NCI-H187 treated with DMSO at 0.1 percent for 48 hours (cell line): ENCODE results near the gene SLC12A4.
"Not testable (repeated sequence)": the region's sequence is repeated elsewhere in the genome, so short reads cannot be mapped to it uniquely, and the experiment has no call there.

Experiments
- DNase-seq: peaks from one replicate; lab custom pipeline; 2025; lab: John Stamatoyannopoulos, UW

The SLC12A4 gene

GRCh38 chr16:67926181-67926750 lies 42.2 kb downstream of the SLC12A4 start:
- no peak for DNase-seq

- DNase-seq, result no peak
Observed at GRCh38 chr16:67924140-67924906, 44.1 kb downstream of the SLC12A4 start.

- no peak for DNase-seq
Observed at GRCh38 chr16:67923414-67924116, 44.9 kb downstream of the SLC12A4 start.

- DNase-seq, result no peak
Observed at GRCh38 chr16:67922740-67923139, 45.7 kb downstream of the SLC12A4 start.

- no peak for DNase-seq
Observed at GRCh38 chr16:67922221-67922620, 46.2 kb downstream of the SLC12A4 start.

- no peak for DNase-seq
Observed at GRCh38 chr16:67919622-67920221, 48.7 kb downstream of the SLC12A4 start.

GRCh38 chr16:67917852-67918236 lies 50.6 kb downstream of the SLC12A4 start:
- DNase-seq, result no peak

- DNase-seq, result no peak
Observed at GRCh38 chr16:67917140-67917851, 51.1 kb downstream of the SLC12A4 start.

- DNase-seq, result no peak
Observed at GRCh38 chr16:67915831-67916723, 52.4 kb downstream of the SLC12A4 start.

GRCh38 chr16:67915496-67915769 lies 53.0 kb downstream of the SLC12A4 start:
- DNase-seq, result not testable (repeated sequence)

GRCh38 chr16:67914758-67915495 lies 53.5 kb downstream of the SLC12A4 start:
- DNase-seq, result no peak

- DNase-seq, result no peak
Observed at GRCh38 chr16:67910158-67910557, 58.3 kb downstream of the SLC12A4 start.

GRCh38 chr16:67909056-67909742 lies 59.2 kb downstream of the SLC12A4 start:
- no peak for DNase-seq

- no peak for DNase-seq
Observed at GRCh38 chr16:67907397-67908180, 60.8 kb downstream of the SLC12A4 start.

- DNase-seq, result no peak
Observed at GRCh38 chr16:67902831-67903230, 65.6 kb downstream of the SLC12A4 start.

- no peak for DNase-seq
Observed at GRCh38 chr16:67901734-67902133, 66.7 kb downstream of the SLC12A4 start.

- no peak for DNase-seq
Observed at GRCh38 chr16:67897231-67897630, 71.2 kb downstream of the SLC12A4 start.

GRCh38 chr16:67893743-67894399 lies 74.6 kb downstream of the SLC12A4 start:
- no peak for DNase-seq
